Activated T-cell treated with anti-CD3 and anti-CD28 coated beads for 1 hour (primary cell): ENCODE measurements around the gene XNDC1N.
"Not testable (repeated sequence)": the region's sequence is repeated elsewhere in the genome, so short reads cannot be mapped to it uniquely, and the experiment has no call there.

Experiments used
- DNase-seq: peaks from one replicate; pipeline ENCODE4 v3.0.0-alpha.2; 2020; ENCODE audit warnings: low read depth

Gene XNDC1N

GRCh38 chr11:71931245-71931602 lies 2.8 kb upstream of the XNDC1N start:
- DNase-seq: no peak

GRCh38 chr11:71930556-71931244 lies 2.3 kb upstream of the XNDC1N start:
- no peak for DNase-seq

GRCh38 chr11:71929491-71929890 lies 1.1 kb upstream of the XNDC1N start:
- DNase-seq: no peak

GRCh38 chr11:71928737-71929443 lies 496 bp upstream of the XNDC1N start, which contains the start of gene RNF121:
Gene RNF121 (plus strand): TSS chr11:71929046. CDS start chr11:71929062, 16 bp downstream.
- DNase-seq: peak; percentile 98

GRCh38 chr11:71917646-71918140 lies 10.7 kb downstream of the XNDC1N start:
- no peak for DNase-seq

- no peak for DNase-seq
These were observed 13.7 kb downstream of the XNDC1N start for GRCh38 chr11:71914617-71915189.

- DNase-seq: no peak
These were observed 14.5 kb downstream of the XNDC1N start for GRCh38 chr11:71913756-71914526.

- not testable (repeated sequence) for DNase-seq
These were observed 16.4 kb downstream of the XNDC1N start for GRCh38 chr11:71911986-71912340.

- peak; percentile 4 for DNase-seq
These were observed 16.9 kb downstream of the XNDC1N start for GRCh38 chr11:71911321-71911985.

GRCh38 chr11:71910775-71911174 lies 17.6 kb downstream of the XNDC1N start:
- DNase-seq: not testable (repeated sequence)

GRCh38 chr11:71908218-71908617 lies 20.2 kb downstream of the XNDC1N start:
- no peak for DNase-seq

GRCh38 chr11:71901137-71901536 lies 27.3 kb downstream of the XNDC1N start:
- not testable (repeated sequence) for DNase-seq

GRCh38 chr11:71895961-71896360 lies 32.4 kb downstream of the XNDC1N start:
- no peak for DNase-seq

GRCh38 chr11:71889181-71889872 lies 39.1 kb downstream of the XNDC1N start:
- DNase-seq: not testable (repeated sequence)

GRCh38 chr11:71888335-71889010 lies 39.9 kb downstream of the XNDC1N start:
- not testable (repeated sequence) for DNase-seq

- DNase-seq: not testable (repeated sequence)
These were observed 42.6 kb downstream of the XNDC1N start for GRCh38 chr11:71885806-71886205.
